ENCODE results near the gene PAX7. TPM values are rescaled to one million over a fixed set of nuclear protein-coding genes. Genes with fewer than 3 reads are reported as not detected.

The PAX7 gene
- total and polyA plus RNA-seq, 2 of the 4 experiments (the other 2 are of a cell fraction), result not detected

GRCh38 chr1:18644446-18644845 lies 13.8 kb downstream of the PAX7 start:
- no peaks in the 10 kb centered on the region for H3K79me1 ChIP-seq (ENCODE audit: low read depth in 1 of 2, low read length in 2 of 2)
- no peak overlapping the region for H4K5ac ChIP-seq (ENCODE audit: low read depth, low read length)
- no peaks in the 10 kb centered on the region for H3K9me1 ChIP-seq (ENCODE audit: insufficient read depth, low read length)
- no peak overlapping the region for H4K91ac ChIP-seq (ENCODE audit: insufficient read depth, low read depth, low read length)
- H3K18ac ChIP-seq (ENCODE audit: low read depth, low read length), result no peak overlapping the region
- no peaks in the 10 kb centered on the region for H3K9me3 ChIP-seq (ENCODE audit: control insufficient read depth, insufficient read depth, low read length)
- ATAC-seq (ENCODE audit: low read depth), result no peak
- H3K4me1 ChIP-seq (ENCODE audit: control insufficient read depth, insufficient read depth, low read length), result no peaks in the 10 kb centered on the region
- intact Hi-C loops (cut with micrococcal nuclease) (no loop called here), in situ Hi-C loops (cut with MboI; ENCODE audit: low sequenced_read_pairs) (no loop called here), dilution Hi-C loops (cut with HindIII; ENCODE audit: low sequenced_read_pairs, unreplicated experiment) (no loop called here)
- no peaks in the 10 kb centered on the region for H4K20me1 ChIP-seq (ENCODE audit: insufficient read depth, low read length)
- BruUV-seq (replicated peaks), result no TSS peak
- no peak overlapping the region for H2AFZ ChIP-seq (replicated peaks; ENCODE audit: low read length, poor library complexity)
- H4K8ac ChIP-seq (ENCODE audit: low read depth in 2 of 2, low read length in 2 of 2), result no peak overlapping the region
- no peak overlapping the region for H2AK5ac ChIP-seq (ENCODE audit: low read depth, low read length)
- ChIA-PET CTCF (no interaction called here), POLR2A (ENCODE audit: unreplicated experiment) (no interaction called here)
- no peaks in the 10 kb centered on the region for H3K36me3 ChIP-seq (ENCODE audit: control insufficient read depth, insufficient read depth, low read length)
- no peak overlapping the region for H3K4ac ChIP-seq (ENCODE audit: low read depth, low read length)
- no peak overlapping the region for H2BK15ac ChIP-seq (ENCODE audit: low read depth, low read length)
- H3K9ac ChIP-seq (ENCODE audit: low read depth, low read length), result no peak overlapping the region
- H2BK5ac ChIP-seq (ENCODE audit: low read depth, low read length, poor library complexity, severe bottlenecking), result no peak overlapping the region
- no peak overlapping the region for H3K4me3 ChIP-seq (ENCODE audit: insufficient read depth, low read depth, low read length)
- no peak overlapping the region for H2BK120ac ChIP-seq (ENCODE audit: low read depth, low read length)
- H3K56ac ChIP-seq (ENCODE audit: extremely low read depth, insufficient read depth, low read length), result no peak overlapping the region
- H3K14ac ChIP-seq (replicated peaks; ENCODE audit: low read depth, low read length), result no peak overlapping the region
- peaks cover 84% of the 10 kb centered on the region for H3K27me3 ChIP-seq (ENCODE audit: control insufficient read depth, insufficient read depth, low read length)
- no peak overlapping the region for H3K4me2 ChIP-seq (ENCODE audit: low read depth, low read length)
- DNase-seq, result no peak
- H3K23ac ChIP-seq (ENCODE audit: low read depth, low read length), result no peak overlapping the region
- no peak overlapping the region for H3K27ac ChIP-seq (ENCODE audit: insufficient read depth, low read length)
- WGBS, 2 experiments (ENCODE audit: extremely low coverage in 2 of 2, insufficient read length in 1 of 2), result no CpG with 5 or more reads among the region's 5 CpGs
- no peak overlapping the region for H2BK20ac ChIP-seq (ENCODE audit: low read depth, low read length)
- TF ChIP-seq CEBPB (IDR thresholded peaks at IDR 0.05; ENCODE audit: low read depth, low read length) (no peak), FOS (IDR thresholded peaks at IDR 0.05; ENCODE audit: low read depth, low read length) (no peak), MAFK (IDR thresholded peaks at IDR 0.05; ENCODE audit: low read depth, low read length) (no peak), NFE2L2 (IDR thresholded peaks at IDR 0.05; ENCODE audit: low read depth, low read length) (no peak), ELK1 (IDR thresholded peaks at IDR 0.05; ENCODE audit: borderline replicate concordance, low read depth, low read length) (no peak), POLR2A (IDR thresholded peaks at IDR 0.05; ENCODE audit: low read depth, low read length) (no peak), MXI1 (IDR thresholded peaks at IDR 0.05; ENCODE audit: borderline replicate concordance, low read depth, low read length) (no peak)
- H2AK9ac ChIP-seq (replicated peaks; ENCODE audit: low read depth, low read length, poor library complexity), result no peak overlapping the region

All from IMR-90 (cell line).